Ovary (tissue), 3 donors: ENCODE results near the gene TMUB2.

Source experiments
- POLR2A ChIP-seq: fragments of 450-650 bp; IDR thresholded peaks from one replicate; pipeline ENCODE4 v1.6.1; 2017; ENCODE audit warnings: antibody characterized with exemption, mild to moderate bottlenecking, moderate library complexity
- TF ChIP-seq, protein P1 (sequence below), 3 donors: fragments of 450-650 bp in 2 of 3; fragments of 200-600 bp in 1 of 3; IDR thresholded peaks; one replicate each; pipeline versions ENCODE4 v1.5.1 to v1.8.0; 2016 to 2022; ENCODE audit warnings: antibody characterized with exemption in 3 of 3, mild to moderate bottlenecking in 1 of 3
- donor health status: DM: no; HTN: no; CAD: no.

DNA sequence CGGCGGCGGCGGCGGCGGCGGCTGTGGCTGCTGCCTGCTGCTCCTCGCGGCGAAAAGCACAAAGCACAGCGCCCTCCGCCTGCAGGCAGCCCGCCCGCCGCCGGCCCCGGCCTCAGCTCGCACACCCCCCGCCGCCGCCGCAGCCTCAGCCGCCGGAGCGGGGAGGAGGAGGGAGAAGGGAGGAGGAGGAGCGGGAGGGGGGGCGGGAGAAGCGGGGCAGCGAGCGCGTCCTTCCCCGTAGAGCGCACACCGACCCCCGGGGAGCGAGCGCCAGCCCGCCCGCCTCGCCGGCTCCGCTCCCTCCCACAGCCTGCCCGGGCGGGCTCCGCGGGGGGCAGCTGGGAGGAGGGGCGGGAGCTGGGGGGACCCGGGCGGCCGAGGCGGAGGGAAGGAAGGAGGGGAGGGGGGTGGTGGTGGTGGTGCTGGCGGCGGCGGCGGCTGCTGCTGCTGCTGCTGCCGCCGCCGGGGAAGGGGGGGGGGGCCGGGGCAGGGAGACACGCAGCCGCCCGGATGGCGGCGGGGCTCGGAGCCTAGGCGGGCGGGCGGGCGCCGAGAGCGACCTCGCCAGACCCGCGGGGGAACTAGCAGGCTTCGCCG lies 32.9 kb downstream of the TMUB2 start, which contains the start of gene UBTF:
- no peak for TF ChIP-seq POLR2A
- TF ChIP-seq, protein P1, sequence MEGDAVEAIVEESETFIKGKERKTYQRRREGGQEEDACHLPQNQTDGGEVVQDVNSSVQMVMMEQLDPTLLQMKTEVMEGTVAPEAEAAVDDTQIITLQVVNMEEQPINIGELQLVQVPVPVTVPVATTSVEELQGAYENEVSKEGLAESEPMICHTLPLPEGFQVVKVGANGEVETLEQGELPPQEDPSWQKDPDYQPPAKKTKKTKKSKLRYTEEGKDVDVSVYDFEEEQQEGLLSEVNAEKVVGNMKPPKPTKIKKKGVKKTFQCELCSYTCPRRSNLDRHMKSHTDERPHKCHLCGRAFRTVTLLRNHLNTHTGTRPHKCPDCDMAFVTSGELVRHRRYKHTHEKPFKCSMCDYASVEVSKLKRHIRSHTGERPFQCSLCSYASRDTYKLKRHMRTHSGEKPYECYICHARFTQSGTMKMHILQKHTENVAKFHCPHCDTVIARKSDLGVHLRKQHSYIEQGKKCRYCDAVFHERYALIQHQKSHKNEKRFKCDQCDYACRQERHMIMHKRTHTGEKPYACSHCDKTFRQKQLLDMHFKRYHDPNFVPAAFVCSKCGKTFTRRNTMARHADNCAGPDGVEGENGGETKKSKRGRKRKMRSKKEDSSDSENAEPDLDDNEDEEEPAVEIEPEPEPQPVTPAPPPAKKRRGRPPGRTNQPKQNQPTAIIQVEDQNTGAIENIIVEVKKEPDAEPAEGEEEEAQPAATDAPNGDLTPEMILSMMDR (IDR thresholded peaks at IDR 0.05), result no peak
